MV-4-11 (cell line): Measurements from ENCODE around the gene USP24.
"Not testable (repeated sequence)": the region's sequence is repeated elsewhere in the genome, so short reads cannot be mapped to it uniquely, and the experiment has no call there.

Experiments used
- DNase-seq: peaks from one replicate; lab custom pipeline; 2025; lab: John Stamatoyannopoulos, UW

The USP24 gene

DNA sequence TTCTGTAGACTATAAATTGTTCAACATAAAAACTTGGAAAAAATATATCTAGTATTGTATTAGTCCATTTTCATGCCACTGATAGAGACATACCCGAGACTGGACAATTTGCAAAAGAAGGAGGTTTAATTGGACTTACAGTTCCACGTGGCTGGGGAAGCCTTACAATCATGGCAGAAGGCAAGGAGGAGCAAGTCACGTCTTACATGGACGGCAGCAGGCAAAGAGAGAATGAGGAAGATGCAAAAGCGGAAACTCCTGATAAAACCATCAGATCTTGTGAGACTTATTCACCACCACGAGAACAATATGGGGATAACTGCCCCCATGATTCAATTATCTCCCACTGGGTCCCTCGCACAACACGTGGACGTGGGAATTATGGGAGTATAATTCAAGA lies 15.4 kb downstream of the USP24 start:
- not testable (repeated sequence) for DNase-seq

DNA sequence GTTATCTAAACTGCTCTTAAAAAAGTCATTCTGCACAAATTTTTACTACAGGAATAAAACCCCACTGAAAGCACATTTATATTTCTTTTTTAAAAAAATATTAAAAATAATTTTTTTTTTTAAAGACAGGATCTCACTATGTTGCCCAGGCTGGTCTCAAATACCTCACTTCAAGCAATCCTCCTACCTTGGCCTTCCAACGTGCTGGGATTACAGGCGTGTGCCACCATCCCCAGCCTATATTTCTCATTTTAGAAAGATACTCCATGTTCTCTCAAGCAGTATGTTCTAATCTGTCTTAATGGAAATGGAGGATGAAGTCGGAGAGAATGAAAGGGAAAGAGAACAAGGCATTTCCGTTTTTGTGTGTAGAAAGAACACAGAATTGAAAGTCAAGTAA lies 17.1 kb downstream of the USP24 start:
- DNase-seq: no peak

DNA sequence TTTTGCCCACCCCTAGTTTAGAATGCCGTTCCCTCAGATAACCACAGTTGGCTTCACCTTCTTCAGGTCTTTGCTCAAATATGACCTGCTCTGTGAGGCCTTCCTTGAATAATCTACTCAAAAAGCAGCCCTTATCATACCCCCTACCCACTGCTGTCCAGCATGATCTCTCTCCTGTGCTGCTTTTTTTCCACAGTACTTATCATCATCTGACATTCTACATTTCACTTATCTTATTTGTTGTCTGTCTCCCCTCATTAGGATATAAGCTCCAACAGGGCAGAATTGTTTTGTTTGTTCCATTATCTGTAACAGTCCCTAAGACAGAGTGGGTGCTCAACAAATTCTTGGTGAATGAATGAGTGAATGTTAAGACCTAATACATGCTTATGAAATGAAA lies 18.1 kb downstream of the USP24 start:
- DNase-seq: no peak

DNA sequence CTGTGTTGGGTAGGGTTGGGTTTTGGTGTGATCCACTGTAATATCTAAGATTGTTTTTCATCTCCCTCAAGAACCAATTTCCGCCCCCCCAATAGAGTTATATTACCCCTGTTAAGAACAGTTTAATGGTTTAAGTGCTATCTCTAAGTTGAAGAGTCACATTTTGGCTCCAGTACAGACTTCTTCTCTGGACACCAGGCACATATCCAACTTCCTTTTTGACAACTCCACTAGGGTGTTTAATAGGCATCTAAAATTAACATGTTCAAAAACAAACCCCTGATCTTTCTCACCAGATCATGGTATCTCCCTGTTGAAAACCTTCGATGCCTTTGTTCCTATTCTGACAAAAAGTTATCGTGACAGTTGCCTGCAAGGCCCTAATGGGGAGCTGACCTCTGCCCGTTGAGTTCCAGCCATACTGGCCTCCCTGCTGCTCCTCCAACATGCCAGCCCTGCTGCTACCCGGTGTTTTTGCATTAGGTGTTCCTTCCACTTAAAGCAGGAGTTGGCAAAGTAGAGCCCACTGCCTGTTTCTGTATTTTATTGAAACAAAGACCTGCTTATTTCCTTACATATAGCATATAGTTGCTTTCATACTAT lies 18.6 kb downstream of the USP24 start:
- DNase-seq: no peak

DNA sequence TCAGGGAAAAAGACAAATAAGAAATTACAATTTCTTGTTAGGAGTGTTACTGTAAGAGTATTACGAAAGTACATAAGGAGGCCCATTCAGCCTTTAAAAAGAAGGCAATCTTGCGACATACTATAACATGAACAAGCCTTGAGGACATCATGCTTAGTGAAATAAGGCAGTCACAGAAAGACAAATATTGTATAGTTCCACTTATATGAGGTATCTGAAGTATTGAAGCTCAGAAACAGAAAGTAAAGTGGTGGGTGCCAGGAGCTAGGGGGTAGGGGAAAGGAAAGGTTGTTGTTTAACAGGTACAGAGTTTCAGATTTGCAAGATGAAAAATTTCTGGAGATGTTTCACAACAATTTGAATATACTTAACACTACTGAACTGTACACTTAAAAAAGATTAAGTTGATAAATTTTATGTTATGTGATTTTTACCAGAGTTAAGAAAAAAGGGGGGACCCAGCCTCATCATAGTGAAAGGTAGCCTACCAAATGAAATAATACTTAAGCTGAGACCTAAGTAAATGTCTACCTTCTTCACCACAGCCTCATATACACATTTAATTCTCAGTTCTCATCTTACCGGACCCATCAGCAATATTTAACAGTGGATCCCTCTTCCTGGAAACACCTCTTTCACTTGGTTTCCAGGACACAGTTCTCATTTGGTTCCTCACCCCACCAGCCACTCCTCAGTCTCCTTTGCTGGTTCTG lies 19.5 kb downstream of the USP24 start:
- peak; percentile 86 for DNase-seq

DNA sequence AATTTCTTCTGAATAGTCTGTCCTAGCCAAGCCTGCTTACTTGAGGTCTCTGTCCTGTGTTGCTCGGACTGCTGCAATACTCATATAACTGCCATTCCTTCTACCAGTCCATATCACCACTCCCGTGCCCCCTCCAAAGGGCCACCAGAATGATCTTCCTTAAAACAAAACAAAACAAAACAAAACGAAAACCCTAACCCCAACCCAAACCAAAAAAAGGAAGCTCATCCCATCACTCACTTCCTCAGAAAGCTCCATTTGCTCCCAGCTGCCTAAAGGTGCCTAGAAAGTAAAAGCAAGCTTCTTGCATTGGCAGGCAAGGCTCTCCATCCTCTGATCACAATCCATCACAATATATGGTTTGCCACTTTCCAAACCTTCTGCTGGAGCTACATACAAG lies 20.3 kb downstream of the USP24 start:
- DNase-seq: peak; percentile 85

DNA sequence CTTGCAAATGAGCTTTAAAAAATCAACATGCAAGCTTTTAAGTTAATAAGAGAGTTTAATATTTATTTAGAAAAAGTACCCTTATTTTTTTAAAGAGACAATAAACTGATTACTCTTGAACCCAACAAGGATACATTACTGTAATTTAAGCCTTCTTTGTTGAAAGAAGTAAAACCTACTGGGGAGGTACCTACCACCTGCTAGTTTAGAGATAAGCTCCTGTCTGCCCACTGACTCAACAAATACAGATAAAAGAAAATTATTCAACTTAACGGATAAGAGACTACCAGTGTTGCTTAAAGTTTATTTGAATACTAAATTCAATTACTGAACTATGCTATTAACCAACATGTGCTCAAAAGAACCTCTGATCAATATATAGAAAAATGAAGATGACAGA lies 23.1 kb downstream of the USP24 start:
- DNase-seq: no peak

DNA sequence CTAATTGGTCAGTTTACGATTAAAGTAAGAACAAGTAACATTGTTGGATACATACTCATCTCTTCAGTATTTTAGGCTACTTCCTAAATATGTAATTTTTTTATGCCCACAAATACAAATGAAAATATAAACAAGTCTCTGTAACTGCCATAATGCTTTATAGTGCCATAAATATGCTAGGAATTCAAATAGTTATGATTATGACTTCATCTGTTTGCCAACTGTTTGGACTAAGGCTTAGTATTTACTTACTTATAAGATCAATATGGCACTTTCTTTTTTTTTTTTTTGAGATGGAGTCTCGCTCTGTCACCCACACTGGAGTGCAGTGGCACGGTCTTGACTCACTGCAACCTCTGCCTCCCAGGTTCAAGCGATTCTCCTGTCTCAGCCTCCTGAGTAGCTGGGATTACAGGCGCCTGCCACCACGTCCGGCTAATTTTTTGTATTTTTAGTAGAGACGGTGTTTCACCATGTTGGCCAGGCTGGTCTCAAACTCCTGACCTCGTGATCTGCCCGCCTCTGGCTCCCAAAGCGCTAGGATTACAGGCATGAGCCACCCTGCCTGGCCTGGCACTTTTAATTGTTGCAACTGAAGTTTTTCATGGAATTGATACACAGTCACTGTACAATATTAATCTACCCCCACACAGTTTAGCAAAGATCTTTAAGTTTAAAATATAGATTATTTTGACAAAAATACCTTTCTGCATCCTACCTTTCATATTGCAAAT lies 23.8 kb downstream of the USP24 start:
- not testable (repeated sequence) for DNase-seq

DNA sequence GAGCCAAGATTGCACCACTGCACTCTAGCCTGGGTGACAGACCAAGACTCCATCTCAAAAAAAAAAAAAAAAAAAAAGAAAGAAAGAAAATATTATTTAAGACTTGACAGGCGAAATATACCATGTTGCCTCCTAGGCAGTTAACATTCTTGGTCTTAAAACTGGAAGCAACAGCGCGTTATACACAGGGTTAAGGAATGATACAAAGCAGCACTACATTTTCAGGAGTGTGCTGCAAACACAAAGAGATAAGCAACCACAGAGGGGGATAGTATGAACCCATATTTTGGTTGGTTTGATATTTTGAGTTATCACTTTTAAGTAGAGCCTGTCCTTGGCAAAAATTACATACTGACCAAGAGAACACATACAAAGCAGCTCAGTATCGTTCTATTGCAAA lies 25.1 kb downstream of the USP24 start:
- no peak for DNase-seq

DNA sequence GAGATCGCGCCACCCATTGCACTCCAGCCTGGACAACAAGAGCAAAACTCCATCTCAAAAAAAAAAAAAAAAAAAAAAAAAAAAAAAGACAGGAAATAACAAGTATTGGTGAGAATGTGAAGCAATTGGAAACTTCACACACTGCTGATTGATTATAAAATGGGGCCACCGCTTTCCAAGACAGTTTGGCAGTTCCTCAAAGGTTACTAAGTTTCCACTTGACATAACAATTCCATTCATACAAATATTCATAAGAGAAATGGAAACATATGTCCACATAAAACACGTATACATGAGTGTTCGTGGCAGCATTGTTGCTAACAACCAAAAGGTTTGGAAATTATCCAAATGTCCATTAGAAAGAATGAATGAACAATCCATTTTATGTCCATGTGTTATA lies 26.3 kb downstream of the USP24 start:
- DNase-seq: no peak

DNA sequence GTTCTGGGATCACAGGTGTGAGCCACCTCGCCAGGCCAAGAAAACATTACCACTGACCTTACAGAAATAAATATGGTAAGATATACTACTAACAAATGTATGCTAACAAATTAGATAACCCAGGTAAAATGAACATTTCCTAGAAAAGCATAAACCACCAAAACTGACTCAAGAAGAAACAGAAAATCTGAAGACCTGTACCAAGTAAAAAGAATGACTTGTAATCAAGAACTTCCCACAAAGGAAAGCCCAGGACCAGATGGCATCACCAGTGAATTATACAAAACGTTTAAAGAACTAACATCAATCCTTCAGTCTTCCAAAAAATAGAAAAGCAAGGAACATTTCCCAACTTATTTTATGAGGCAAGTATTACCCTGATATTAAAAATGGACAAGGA lies 29.3 kb downstream of the USP24 start:
- no peak for DNase-seq

DNA sequence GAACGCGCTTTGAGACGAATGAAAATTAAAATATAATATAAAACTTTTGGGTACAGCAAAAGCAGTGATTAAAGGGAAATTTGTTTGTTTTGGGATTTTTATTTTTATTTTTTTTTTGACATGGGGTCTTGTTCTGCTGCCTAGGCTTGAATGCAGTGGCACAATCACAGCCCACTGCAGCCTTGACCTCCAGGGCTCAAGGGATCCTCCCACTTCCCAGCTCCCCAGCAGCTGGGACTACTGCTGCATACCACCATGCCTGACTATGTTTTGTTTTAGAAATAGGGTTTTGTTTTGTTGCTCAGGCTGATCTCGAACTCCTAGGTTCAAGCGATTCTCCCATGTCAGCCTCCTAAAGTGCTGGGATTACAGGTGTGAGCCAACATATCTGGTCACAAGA lies 30.3 kb downstream of the USP24 start:
- no peak for DNase-seq

DNA sequence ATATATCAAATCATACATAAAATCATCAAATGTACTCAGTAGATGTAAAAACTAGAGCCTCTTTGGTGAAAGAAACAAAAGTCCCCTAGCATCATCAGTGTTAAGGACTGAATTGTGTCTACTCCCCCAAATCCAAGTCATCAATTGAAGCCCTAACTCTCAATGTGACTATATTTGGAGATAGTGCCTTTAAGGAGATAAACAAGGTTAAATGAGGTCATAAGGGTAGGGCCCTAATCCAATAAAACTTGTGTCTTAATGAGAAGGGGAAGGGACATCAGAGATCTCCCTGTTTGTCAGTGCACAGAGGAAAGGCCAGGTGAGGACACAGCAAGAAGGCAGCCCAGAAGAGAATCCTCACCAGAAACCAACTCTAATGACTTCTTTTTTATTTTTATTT lies 33.5 kb downstream of the USP24 start:
- DNase-seq: no peak

DNA sequence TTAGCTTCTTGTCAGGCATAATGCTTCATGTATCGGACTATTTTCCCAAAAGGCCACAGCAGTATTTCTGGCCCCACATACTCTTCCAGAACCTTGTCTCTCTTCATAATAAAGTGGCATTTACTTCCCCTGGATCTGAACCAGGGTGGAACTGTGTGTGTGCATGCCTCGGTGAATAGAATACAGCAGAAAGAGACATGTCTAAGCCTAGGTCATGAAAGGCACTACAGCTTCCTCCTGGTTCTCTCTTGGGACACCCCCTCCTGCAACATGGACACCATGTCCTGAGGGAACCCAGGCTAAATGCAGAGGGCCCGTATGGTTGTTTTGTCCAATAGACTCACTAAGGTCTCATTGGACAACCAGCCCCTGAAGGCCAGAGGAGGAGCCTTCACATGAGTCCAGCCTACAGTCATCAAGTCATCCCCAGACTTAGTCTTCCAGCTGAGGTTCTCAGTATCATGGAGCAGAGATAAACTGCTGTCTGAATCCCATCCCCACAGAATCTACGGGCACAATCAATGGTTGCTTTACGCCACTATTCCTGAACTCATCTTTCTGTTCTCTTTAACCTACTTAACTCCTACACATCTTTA lies 35.0 kb downstream of the USP24 start:
- no peak for DNase-seq

DNA sequence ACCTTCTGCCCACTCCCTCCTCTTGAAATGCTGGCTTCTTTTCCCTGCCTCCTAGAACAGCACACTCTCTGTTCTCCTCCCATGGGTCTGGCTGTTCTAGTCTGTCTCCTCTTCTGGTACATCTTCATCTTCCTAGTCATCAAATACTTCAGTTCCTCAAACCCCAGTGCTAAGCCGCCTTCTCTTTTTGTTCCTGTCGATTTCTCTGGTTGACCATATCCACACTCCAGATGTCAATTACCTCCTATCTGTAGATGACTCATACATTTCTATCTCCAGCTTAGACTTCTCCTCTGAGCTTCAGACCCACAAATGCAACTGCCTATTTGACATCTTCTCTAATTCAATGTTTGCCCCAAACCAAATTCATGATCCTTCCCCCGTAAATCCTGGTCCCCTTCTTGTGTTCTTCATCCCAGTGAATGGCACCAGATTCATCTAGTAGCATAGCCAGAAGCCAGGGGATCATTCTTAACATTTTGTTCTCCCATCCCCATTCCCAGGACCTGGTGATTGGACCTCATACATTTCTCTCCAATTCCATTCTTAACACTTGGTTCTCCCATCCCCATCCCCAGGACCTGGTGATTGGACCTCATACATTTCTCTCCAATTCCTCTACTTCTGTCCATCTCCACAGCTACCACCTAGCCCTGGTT lies 35.9 kb downstream of the USP24 start:
- peak; percentile 96 for DNase-seq

DNA sequence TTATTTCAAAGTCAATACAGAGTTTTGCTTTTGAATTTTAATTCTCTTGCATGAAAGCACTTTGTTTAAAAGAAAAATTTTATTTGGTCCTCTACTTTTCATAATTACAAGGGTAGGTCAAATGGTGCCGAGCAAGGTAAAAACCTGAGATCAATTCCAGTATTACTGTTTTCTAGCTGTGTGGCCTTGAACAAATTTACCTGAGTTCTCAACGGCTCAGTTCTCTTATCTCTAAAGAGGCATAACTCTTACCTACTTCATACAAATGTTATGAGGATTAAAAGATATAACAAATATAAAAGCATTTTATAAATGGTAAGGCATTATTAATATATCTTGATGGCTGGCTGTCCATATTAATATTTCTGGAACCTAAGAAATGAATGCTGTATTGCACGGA lies 42.5 kb downstream of the USP24 start:
- DNase-seq: no peak

DNA sequence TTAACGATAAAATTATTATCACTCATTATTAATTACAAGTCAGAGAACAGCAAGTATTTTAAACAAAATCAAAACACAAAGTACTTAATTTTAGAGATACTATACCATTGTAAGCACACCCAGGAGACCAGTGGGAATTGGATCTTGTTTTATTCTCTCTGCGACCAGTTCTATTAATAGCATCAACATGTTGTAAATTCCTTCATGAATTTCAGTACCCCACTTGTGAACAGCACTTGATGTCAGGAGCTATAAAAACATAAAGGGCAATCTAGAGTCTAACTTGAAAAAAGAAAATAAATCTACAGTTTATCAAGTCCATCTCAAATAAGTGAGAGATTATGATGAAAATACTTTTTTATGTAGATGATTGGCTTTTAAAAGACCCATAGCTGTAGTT lies 42.9 kb downstream of the USP24 start:
- no peak for DNase-seq

DNA sequence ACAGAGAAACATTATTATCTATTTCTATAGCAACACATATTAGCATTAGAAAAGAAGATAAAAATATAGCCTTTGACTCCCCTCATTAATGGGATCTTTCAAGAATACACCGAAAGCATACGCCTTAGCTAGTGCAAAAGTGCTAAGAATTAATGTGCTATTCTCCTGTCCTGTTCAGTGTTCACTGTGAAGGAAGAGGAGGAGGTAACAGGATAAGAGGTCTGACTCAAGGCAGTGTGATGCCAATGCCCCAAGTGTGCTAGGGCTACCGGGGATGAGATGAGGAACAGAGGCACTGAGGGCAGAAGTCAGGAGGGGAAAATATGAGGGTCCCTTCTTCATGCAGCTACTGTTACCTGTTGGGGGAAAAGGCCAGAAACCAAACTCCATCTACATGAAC lies 43.5 kb downstream of the USP24 start:
- no peak for DNase-seq

DNA sequence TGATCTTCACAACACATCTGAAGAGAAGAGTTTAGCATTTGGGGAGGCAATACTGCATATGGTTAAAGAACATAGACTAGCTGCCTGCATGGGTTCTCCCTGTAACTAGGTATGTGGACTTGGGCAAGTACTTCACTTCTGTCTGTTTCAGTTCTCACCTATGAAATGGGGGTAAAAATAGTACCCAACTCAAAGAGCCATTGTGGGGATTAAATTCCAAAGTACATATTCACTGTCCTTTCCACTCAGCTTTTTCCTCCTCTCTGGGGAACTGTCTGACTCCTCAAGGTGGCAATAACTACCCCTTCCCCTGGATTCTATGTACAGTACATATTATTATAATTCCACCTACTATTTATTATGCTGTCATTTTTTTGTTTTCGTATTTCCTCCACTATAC lies 44.7 kb downstream of the USP24 start:
- DNase-seq: no peak

DNA sequence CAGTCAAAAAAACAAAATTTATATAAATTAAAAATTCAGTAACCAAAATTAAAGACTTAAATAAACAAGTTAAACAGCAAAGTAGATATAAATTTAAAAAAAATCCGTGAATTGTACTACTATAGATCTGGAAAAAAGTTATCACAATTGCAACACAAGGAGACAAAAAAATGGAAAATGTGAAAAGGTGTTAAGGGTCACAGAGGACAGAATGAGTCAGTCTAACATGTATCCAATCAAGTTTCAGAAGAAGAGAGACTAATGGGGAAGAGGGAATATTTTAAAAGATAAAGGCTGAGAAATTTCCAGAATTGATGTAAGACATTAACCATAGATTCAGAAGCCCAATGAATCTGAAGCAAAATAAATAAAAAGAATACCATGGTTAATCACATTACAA lies 46.0 kb downstream of the USP24 start:
- DNase-seq: no peak

DNA sequence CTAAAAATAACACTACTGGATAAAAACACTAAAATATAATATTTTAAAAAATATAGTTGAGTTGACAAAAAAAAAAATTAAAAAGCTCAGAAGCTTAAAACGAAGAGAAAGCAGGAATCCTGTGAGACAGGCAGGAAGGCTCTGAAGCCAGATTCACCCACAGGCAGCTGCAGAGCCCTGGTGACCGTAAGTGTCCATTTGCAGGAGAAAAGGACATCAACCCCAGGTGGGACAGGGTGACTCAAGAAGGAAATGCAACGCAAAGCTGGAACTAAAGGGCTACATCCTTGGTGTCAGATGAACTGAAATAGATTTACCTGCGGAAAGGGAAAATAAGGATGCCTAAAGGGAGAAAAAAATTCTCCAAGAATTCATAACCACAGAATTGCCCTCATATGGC lies 46.8 kb downstream of the USP24 start:
- no peak for DNase-seq

DNA sequence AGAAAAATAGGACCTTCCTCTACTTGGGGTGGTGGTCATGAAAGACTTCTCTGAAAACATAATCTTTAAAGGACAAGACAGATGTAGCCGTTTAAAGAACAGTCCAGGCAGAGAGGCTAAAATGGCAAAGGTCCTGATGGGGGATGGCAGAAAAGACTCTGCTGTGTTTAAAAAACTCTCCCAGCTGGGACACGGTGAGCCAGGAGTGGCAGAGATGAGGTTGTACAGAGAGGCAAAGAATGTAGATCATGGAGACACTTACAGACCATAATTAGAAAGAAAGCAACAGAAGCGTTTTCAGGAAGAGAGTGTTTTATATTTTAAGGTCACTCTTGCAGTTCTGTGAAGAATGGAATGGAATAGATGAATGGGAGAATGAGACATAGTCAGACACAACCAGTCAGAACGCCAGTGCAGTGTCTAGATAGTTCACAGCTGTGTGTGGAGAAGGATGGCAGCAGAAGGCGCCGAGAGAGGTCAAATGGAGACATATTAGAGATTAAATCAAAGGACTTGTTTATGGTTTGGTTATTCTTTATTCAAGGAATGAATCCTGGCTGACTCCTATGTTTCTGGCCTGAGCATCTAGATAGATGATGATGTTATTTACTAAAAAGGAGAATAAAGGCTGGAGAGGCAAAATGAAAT lies 47.8 kb downstream of the USP24 start:
- DNase-seq: no peak
